Nephron progenitor cell (in vitro differentiated cells): ENCODE measurements around the gene ZDHHC8.
A peak's percentile ranks its signal among the peaks of the same experiment; 100 is the strongest.

ENCODE experiments used
- DNase-seq: peaks from one replicate; pipeline ENCODE4 v3.0.0; 2021
- H3K27ac Mint-ChIP-seq: 2 replicates; pipeline ENCODE4 v1.8.0; 2021; ENCODE audit warnings: mild to moderate bottlenecking, moderate library complexity, mixed read lengths
- H3K27me3 Mint-ChIP-seq: 2 replicates; pipeline ENCODE4 v1.8.0; 2021; ENCODE audit warnings: mild to moderate bottlenecking, low read depth, mixed read lengths; ENCODE audit not compliant: poor library complexity
- H3K36me3 Mint-ChIP-seq: 2 replicates; pipeline ENCODE4 v1.8.0; 2021; ENCODE audit warnings: low read depth, mixed read lengths
- H3K4me1 Mint-ChIP-seq: 2 replicates; pipeline ENCODE4 v1.8.0; 2021; ENCODE audit warnings: mixed read lengths
- H3K4me3 Mint-ChIP-seq: 2 replicates; pipeline ENCODE4 v1.8.0; 2021; ENCODE audit warnings: mild to moderate bottlenecking, moderate library complexity, mixed read lengths
- H3K9me3 Mint-ChIP-seq: 2 replicates; pipeline ENCODE4 v1.8.0; 2021; ENCODE audit warnings: mild to moderate bottlenecking, moderate library complexity, mixed read lengths
- TF ChIP-seq, protein P1 (sequence below): fragments of 200-600 bp; sonication (generic); IDR thresholded peaks from 2 replicates; pipeline ENCODE4 v1.5.0; 2021; ENCODE audit warnings: antibody characterized with exemption

The ZDHHC8 gene

DNA sequence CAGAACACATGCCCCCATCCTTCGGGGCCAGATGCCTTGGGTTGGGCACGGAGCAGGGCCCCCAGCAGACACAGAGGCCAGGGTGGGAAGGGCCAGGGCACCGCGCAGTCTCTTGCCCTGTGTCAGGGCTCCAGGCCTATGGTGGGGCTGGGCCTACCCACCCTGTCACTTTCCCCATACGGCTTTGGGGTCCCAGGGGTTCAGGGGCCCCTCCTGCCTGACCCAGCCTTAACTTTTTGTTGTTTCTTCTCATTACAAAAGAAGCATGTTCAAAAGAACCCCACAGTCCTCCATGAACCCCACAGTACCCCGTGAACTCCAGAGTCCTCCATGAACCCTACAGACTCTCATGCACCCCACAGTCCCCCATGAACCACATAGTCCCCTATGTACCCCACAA, 52.2 kb downstream of the ZDHHC8 start:
- no peak overlapping the region for H3K27ac Mint-ChIP-seq
- peaks cover 21% of the 10 kb centered on the region for H3K27me3 Mint-ChIP-seq
- H3K36me3 Mint-ChIP-seq: no peaks in the 10 kb centered on the region
- H3K9me3 Mint-ChIP-seq: no peaks in the 10 kb centered on the region
- TF ChIP-seq, protein P1, sequence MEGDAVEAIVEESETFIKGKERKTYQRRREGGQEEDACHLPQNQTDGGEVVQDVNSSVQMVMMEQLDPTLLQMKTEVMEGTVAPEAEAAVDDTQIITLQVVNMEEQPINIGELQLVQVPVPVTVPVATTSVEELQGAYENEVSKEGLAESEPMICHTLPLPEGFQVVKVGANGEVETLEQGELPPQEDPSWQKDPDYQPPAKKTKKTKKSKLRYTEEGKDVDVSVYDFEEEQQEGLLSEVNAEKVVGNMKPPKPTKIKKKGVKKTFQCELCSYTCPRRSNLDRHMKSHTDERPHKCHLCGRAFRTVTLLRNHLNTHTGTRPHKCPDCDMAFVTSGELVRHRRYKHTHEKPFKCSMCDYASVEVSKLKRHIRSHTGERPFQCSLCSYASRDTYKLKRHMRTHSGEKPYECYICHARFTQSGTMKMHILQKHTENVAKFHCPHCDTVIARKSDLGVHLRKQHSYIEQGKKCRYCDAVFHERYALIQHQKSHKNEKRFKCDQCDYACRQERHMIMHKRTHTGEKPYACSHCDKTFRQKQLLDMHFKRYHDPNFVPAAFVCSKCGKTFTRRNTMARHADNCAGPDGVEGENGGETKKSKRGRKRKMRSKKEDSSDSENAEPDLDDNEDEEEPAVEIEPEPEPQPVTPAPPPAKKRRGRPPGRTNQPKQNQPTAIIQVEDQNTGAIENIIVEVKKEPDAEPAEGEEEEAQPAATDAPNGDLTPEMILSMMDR: no peak
- no peak overlapping the region for H3K4me3 Mint-ChIP-seq
- no peak for DNase-seq
- peaks cover 5% of the 10 kb centered on the region for H3K4me1 Mint-ChIP-seq

DNA sequence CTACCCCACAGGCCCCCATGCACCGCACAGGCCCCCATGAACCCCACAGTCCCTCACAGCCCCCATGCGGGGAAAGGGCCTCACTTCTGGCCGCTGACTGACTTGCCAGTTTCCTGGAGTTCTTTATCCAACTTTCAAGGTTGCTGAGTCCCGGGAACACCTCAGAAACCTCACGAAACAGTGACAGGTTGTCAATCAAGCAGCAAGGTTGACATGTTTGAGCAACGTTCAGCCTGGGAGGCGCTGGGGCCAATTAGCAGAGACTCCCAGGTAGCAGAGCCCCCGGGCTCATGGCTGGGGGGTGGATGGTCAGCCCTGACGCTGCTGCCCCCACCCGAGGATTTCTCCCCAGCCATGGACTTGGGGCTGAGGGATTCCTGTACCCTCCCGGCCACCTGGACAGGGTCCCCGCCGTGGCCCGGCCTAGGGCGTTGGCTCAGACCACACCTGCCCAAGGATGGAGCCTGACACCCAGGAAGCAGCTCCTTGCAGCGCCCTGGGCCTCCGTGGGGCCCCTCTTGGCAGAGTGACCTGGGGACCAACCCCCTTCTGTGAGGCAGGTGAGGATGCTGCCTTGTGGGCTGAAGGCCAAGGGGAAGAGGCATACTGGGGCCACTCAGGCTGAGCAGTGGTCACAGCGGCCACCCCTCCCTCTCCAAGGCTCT, 53.0 kb downstream of the ZDHHC8 start:
- H3K9me3 Mint-ChIP-seq: no peaks in the 10 kb centered on the region
- H3K27me3 Mint-ChIP-seq: peaks cover 25% of the 10 kb centered on the region
- H3K4me1 Mint-ChIP-seq: peaks cover 5% of the 10 kb centered on the region
- TF ChIP-seq, protein P1: no peak
- H3K4me3 Mint-ChIP-seq: no peak overlapping the region
- no peaks in the 10 kb centered on the region for H3K36me3 Mint-ChIP-seq
- no peak for DNase-seq
- H3K27ac Mint-ChIP-seq: no peak overlapping the region

DNA sequence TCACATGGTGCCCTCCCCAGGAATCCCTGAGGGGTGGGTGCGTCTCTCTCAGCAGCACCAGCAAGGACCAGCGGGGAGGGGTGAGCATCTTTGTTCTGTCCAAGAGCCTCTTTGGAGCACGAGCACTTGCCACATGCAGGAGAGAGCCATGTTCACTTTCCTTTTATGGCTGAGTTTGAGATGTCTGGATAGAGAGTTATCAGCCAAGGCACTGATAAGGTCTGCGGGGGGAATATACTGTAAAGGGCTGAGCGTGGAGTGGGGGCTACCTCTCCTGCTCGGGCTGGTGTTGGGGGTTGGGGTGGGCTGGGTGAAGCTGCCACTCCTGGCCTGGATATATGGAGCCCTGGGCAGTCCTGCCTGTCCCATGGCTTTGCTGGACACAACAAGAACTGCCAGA, 54.1 kb downstream of the ZDHHC8 start:
- Mint-ChIP-seq H3K9me3 (no peaks in the 10 kb centered on the region), H3K4me1 (peaks cover 5% of the 10 kb centered on the region), H3K27ac (no peak overlapping the region), H3K36me3 (no peaks in the 10 kb centered on the region), H3K27me3 (peaks cover 35% of the 10 kb centered on the region), H3K4me3 (no peak overlapping the region)
- TF ChIP-seq, protein P1: no peak
- DNase-seq: no peak

DNA sequence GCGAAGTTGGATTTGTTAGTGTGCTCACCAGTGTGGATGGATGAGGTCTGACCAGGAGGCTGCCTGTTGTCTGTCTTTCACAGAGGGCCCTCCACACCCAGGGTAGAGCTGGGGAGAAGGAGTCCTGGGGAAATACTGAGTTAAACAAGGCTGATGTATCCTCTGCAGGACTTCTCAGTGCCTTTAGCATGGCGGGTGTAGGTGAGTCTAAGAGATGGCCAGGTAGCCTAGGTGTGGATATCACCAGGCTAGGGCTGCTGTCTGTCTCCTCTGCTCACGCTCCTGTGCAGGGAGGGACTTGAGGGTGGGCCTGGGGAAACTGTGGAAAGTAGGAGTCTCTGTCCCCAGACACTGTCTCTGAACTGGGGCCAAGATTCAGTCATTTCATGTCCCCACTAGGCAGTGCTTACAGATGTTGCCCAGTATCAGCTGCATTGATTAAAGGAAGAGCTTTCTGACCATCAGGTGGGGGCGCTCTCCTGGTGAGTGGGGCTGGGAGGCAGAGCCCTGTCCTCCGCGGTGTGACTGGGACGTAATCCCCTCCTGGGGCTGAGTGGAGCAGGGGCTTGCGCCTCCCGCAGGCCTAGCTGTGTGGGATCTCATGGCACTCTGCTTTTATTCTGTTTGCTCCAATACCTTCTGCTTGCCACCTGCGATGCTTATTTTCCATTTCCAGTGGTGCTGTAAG, 54.7 kb downstream of the ZDHHC8 start:
- Mint-ChIP-seq H3K27me3 (peaks cover 41% of the 10 kb centered on the region), H3K9me3 (no peaks in the 10 kb centered on the region), H3K27ac (no peak overlapping the region), H3K4me3 (no peak overlapping the region), H3K4me1 (peaks cover 5% of the 10 kb centered on the region), H3K36me3 (no peaks in the 10 kb centered on the region)
- peak; percentile 44 for DNase-seq
- TF ChIP-seq, protein P1: peak; percentile 15

DNA sequence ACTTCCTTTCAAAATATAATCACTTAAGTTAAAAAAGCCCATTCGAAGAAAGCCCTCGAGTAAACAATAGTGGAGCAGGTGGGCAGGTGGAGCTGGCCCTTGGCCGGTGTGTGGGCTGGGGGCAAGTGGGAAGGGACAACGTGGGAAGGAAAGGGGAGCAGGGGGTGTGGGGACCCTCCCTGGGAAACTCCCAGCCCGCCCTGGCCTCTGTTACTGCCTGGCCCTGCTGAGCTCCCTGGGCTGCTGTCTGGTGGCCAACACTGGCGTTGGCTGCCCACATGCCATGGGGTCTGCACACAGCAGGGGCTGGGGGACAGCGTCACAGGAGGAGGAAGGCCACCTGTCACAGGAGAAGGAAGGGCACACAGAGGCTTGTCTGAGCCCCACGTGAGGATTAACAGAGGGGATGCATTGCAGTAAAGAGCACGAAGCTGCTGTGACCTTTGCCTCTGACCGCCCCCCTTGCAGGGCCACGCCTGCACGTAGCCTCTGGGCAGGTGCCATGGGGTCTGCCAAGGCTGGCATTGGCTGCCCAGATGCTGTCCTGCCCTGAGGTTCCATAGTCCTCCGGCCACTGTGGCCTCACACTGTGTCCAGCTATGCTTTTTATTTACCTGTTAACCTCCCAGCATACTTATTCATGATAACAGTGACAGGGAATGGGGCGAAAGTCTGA, 55.4 kb downstream of the ZDHHC8 start:
- H3K9me3 Mint-ChIP-seq: no peaks in the 10 kb centered on the region
- H3K27me3 Mint-ChIP-seq: peaks cover 43% of the 10 kb centered on the region
- no peaks in the 10 kb centered on the region for H3K36me3 Mint-ChIP-seq
- TF ChIP-seq, protein P1: peak; percentile 3
- peaks cover 5% of the 10 kb centered on the region for H3K4me1 Mint-ChIP-seq
- DNase-seq: no peak
- H3K27ac Mint-ChIP-seq: no peak overlapping the region
- H3K4me3 Mint-ChIP-seq: no peak overlapping the region
